Measurements from ENCODE around the gene WDPCP.

GRCh38 chr2:63345285-63345633 is 243.0 kb downstream of the WDPCP start:
- TF ChIP-seq SUZ12 (IDR thresholded peaks at IDR 0.05; ENCODE audit: extremely low read depth, insufficient read depth, insufficient read length) (no peak), YY1 (IDR thresholded peaks at IDR 0.05; ENCODE audit: insufficient read depth, insufficient read length) (no peak)
